ENCODE data around the gene OPN1MW.
"Not testable (repeated sequence)": the region's sequence is repeated elsewhere in the genome, so short reads cannot be mapped to it uniquely, and the experiment has no call there.

Gene OPN1MW

DNA sequence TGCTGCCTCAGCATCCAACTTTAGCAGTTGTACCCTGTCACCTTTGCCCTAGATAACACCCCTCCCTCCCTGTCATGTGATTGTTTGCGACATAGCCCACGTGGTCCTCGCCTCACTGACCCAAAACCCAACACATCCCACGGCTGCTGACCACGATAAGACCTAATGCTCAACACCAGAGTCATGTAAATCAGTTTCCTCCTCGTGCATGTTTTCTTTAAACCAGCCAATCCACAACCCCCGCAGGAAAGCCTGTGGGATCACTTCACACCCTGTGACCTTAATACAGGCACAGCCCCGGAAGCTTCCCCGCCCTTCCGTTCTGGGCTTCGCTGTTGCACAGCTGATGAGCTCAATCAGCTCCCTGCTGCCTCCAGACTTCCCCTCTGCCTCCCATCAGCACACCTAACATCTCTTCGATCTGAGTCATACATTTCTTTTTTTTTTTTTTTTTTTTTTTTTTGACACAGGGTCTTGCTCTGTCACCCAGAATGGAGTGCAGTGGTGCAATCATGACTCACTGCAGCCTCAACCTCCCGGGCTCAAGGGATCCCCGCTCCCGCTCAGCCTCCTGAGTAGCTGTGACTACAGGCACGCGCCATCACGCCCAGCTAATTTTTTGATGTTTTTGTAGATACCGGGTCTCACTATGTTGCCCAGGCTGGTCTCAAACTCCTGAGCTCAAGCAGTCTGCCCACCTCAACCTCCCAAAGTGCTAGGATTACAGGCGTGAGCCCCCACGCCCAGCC is 27.4 kb downstream of the OPN1MW start:
- CTCF ChIA-PET, POLR2A ChIA-PET: not testable (repeated sequence)

GRCh38 chrX:154211057-154211456 is 28.7 kb downstream of the OPN1MW start:
- CTCF ChIA-PET; H3K4me3 ChIP-seq (ENCODE audit: low read depth, low read length); POLR2A ChIA-PET; DNase-seq (ENCODE audit: low read depth, low spot score): not testable (repeated sequence)

More for the DNA sequence above, 27.4 kb downstream of the OPN1MW start:
- not testable (repeated sequence) for DNase-seq (ENCODE audit: low read depth, low spot score); H3K4me3 ChIP-seq (ENCODE audit: low read depth, low read length)

DNA sequence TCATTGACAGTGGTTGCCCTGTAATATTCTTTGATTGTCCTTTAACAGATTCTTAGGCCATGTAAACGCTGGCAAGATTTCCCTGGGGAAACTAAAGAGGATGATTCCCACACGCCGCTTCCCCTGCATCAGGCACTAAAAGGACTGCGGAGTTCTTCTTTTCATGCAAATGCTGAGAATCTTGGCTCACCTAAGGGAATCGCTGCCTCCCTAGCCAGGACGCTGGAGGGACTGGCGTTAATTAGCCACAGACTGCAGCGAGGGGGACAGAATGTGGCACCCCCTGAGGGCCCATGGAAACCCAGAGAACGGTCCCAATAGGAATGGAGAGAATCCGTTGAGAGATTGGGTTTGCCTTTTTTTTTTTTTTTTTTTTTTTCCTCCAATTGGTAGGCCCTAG is 29.1 kb downstream of the OPN1MW start:
- CTCF ChIA-PET; H3K4me3 ChIP-seq (ENCODE audit: low read depth, low read length); POLR2A ChIA-PET; DNase-seq (ENCODE audit: low read depth, low spot score): not testable (repeated sequence)

DNA sequence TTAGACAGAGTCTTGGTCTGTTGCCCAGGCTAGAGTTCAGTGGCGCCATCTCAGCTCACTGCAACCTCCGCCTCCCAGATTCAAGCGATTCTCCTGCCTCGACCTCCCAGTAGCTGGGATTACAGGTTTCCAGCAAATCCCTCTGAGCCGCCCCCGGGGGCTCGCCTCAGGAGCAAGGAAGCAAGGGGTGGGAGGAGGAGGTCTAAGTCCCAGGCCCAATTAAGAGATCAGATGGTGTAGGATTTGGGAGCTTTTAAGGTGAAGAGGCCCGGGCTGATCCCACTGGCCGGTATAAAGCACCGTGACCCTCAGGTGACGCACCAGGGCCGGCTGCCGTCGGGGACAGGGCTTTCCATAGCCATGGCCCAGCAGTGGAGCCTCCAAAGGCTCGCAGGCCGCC is 37.1 kb downstream of the OPN1MW start, which contains the start of gene OPN1MW2:
Gene OPN1MW2, plus strand, starts transcription at position 301 of the 400 bp plus-strand sequence. Its CDS starts 60 bp downstream, at position 361.
- H3K4me3 ChIP-seq (ENCODE audit: low read depth, low read length); POLR2A ChIA-PET; DNase-seq (ENCODE audit: low read depth, low spot score); CTCF ChIA-PET: not testable (repeated sequence)

DNA sequence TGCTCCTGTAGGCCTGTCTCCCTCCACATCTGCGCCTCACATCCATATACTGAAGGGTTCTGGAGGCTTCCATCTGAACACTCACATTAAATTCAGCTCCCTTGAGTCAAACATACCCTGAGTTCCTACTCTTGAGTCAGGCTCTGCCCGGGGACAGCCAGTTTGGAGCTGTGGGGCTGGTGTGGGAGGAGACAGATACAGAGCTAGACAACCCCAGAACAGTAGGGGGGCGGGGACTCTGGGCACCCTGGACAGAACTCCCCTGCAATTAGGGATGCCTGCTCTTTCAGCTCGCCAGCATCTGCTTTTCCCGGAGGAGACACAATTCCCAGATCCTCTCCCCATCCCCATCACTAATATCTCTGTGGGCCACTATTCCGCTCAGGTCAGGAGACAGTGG is 42.9 kb downstream of the OPN1MW start:
- DNase-seq (ENCODE audit: low read depth, low spot score); POLR2A ChIA-PET; H3K4me3 ChIP-seq (ENCODE audit: low read depth, low read length); CTCF ChIA-PET: not testable (repeated sequence)

GRCh38 chrX:154226706-154227105 is 44.3 kb downstream of the OPN1MW start:
- CTCF ChIA-PET; H3K4me3 ChIP-seq (ENCODE audit: low read depth, low read length); DNase-seq (ENCODE audit: low read depth, low spot score); POLR2A ChIA-PET: not testable (repeated sequence)

DNA sequence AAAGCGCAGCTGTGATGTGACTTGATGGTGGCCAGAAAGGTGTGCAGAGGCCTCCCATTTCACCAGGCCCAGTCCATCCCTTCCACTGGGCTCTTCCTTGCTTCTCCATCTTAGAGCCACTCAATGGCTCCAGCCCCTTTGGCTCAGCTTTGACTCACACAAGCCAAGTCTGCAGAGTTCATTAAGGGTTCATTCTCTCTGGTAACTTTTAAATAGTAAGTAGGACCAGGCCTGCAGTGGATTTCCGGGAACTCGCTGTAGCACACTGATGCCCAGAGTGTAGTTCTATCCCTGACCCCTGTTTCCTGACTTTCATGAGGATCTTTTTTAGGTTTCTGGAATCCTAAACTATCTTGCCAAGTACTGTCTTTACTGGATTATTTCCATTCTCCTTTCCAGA is 49.0 kb downstream of the OPN1MW start:
- DNase-seq (ENCODE audit: low read depth, low spot score); CTCF ChIA-PET: not testable (repeated sequence)

GRCh38 chrX:154233620-154234019 is 51.2 kb downstream of the OPN1MW start:
- DNase-seq (ENCODE audit: low read depth, low spot score); CTCF ChIA-PET; H3K4me3 ChIP-seq (ENCODE audit: low read depth, low read length); POLR2A ChIA-PET: not testable (repeated sequence)

More for the DNA sequence above, 49.0 kb downstream of the OPN1MW start:
- POLR2A ChIA-PET; H3K4me3 ChIP-seq (ENCODE audit: low read depth, low read length): not testable (repeated sequence)

- DNase-seq (ENCODE audit: low read depth, low spot score); CTCF ChIA-PET; POLR2A ChIA-PET: not testable (repeated sequence)
These were observed 56.7 kb downstream of the OPN1MW start for GRCh38 chrX:154238939-154239559.

DNA sequence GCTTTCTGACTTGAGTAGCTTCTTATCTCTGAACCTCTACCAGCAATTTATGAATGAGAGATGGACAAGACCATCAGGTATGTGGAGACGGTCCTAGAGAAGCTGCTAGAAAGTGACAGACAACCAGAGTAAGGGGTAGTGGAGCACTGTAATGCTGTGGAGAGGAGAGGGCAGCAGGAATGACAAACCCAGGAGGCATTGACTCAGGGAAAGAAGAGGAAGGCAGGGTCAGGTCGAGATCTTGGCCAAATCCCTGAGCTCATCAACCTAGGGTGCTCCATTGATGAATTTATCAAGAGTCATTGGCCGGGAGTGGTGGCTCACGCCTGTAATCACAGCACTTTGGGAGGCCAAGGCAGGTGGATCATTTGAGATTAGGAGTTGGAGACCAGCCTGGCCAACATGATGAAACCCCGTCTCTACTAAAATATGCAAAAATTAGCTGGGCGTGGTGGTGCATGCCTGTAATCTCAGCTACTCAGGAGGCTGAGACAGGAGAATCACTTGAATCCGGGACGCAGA is 57.6 kb downstream of the OPN1MW start:
- CTCF ChIA-PET; POLR2A ChIA-PET; DNase-seq (ENCODE audit: low read depth, low spot score); H3K4me3 ChIP-seq (ENCODE audit: low read depth, low read length): not testable (repeated sequence)

More at GRCh38 chrX:154238939-154239559, 56.7 kb downstream of the OPN1MW start:
- not testable (repeated sequence) for H3K4me3 ChIP-seq (ENCODE audit: low read depth, low read length)
